ENCODE results near the gene SEMA3G.

SEMA3G gene

DNA sequence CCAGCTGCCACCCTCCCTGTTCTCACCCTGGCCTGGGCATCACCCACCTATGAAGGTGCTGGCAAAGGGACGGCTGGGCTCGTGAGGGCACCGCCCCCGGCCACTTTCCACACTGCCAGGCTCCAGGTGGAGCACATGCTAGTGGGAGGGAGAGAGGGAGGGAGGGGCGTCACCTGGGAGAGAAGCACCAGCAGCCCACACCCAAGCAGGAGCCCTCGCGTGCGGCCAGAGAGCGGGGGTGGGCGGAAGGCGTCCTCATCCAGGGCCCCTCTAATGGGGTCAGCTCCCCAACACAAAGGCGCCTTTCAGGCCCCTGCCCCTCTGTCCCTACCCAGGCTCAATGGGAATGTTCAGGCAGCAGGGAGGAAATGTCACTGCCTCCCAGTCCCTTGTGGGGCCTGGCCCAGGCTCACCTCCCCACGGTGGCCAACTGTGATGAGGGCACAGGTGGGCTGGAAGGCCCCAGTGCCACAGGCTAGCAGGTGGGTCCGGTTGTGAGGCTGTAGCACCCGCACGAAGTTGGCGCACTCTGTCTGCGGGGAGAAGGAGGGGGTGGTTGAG, 3.1 kb downstream of the SEMA3G start:
- DNase-seq = no peak
- in situ Hi-C loops (cut with HindIII; ENCODE audit: low pct_ligation_motif_present, low sequenced_read_pairs) = no loop called here
- Histone ChIP-seq H3K27me3 (replicated peaks) (no peaks in the 10 kb centered on the region), H3K36me3 (replicated peaks) (no peaks in the 10 kb centered on the region), H3K27ac (no peak overlapping the region), H3K4me3 (ENCODE audit: low read depth, low read length) (no peak overlapping the region)
- TF ChIP-seq, protein P1, sequence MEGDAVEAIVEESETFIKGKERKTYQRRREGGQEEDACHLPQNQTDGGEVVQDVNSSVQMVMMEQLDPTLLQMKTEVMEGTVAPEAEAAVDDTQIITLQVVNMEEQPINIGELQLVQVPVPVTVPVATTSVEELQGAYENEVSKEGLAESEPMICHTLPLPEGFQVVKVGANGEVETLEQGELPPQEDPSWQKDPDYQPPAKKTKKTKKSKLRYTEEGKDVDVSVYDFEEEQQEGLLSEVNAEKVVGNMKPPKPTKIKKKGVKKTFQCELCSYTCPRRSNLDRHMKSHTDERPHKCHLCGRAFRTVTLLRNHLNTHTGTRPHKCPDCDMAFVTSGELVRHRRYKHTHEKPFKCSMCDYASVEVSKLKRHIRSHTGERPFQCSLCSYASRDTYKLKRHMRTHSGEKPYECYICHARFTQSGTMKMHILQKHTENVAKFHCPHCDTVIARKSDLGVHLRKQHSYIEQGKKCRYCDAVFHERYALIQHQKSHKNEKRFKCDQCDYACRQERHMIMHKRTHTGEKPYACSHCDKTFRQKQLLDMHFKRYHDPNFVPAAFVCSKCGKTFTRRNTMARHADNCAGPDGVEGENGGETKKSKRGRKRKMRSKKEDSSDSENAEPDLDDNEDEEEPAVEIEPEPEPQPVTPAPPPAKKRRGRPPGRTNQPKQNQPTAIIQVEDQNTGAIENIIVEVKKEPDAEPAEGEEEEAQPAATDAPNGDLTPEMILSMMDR (IDR thresholded peaks at IDR 0.05; ENCODE audit: low read depth, low read length, missing control alignments) = no peak

GRCh38 chr3:52441091-52441771, 3.7 kb downstream of the SEMA3G start:
- Histone ChIP-seq H3K27me3 (replicated peaks) (no peaks in the 10 kb centered on the region), H3K36me3 (replicated peaks) (no peaks in the 10 kb centered on the region), H3K27ac (no peak overlapping the region), H3K4me3 (ENCODE audit: low read depth, low read length) (no peak overlapping the region)
- DNase-seq = no peak
- in situ Hi-C loops (cut with HindIII; ENCODE audit: low pct_ligation_motif_present, low sequenced_read_pairs) = no loop called here
- TF ChIP-seq, protein P1 (IDR thresholded peaks at IDR 0.05; ENCODE audit: low read depth, low read length, missing control alignments) = no peak

DNA sequence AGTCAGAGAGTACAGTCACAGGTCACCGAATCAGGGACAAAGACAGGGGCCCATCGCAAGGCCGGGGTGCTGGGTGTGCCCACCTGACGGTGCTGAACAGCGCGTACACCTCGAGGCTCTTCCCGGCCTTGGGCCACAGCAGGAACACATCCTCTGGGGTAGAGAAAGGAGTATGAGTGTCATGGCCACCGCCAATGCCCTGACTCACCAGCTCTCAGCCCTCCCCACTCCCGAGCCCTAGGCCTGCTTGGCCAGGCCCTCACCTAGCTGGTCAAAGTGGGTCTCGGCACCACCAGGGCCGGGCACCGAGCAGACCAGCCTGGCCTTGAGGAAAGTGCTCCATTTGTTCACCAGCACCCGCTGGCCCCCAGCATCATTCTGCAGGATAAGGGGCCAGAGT, 4.2 kb downstream of the SEMA3G start:
- DNase-seq = no peak
- H3K27me3 ChIP-seq (replicated peaks) = no peaks in the 10 kb centered on the region
- H3K36me3 ChIP-seq (replicated peaks) = no peaks in the 10 kb centered on the region
- in situ Hi-C loops (cut with HindIII; ENCODE audit: low pct_ligation_motif_present, low sequenced_read_pairs) = no loop called here
- H3K4me3 ChIP-seq (ENCODE audit: low read depth, low read length) = no peak overlapping the region
- H3K27ac ChIP-seq = no peak overlapping the region
- TF ChIP-seq, protein P1 (IDR thresholded peaks at IDR 0.05; ENCODE audit: low read depth, low read length, missing control alignments) = no peak

DNA sequence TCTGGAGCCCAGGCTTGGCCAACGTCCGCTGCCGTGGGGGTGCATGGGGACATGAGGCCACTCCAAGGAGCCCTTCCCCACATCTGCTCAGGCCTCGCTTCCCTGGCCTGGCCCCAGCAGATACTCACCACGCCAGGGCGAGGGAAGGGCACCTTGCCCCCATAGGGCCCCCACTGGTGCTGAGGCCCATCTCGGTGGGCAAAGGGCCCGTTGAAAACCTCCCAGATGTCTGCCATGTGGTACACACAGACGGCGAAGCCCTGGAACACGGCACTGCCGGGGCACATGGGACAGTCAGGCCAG, 4.7 kb downstream of the SEMA3G start:
- H3K36me3 ChIP-seq (replicated peaks) = no peaks in the 10 kb centered on the region
- TF ChIP-seq, protein P1 (IDR thresholded peaks at IDR 0.05; ENCODE audit: low read depth, low read length, missing control alignments) = no peak
- no peak overlapping the region for H3K4me3 ChIP-seq (ENCODE audit: low read depth, low read length)
- no peak for DNase-seq
- in situ Hi-C loops (cut with HindIII; ENCODE audit: low pct_ligation_motif_present, low sequenced_read_pairs) = no loop called here
- no peak overlapping the region for H3K27ac ChIP-seq
- no peaks in the 10 kb centered on the region for H3K27me3 ChIP-seq (replicated peaks)

DNA sequence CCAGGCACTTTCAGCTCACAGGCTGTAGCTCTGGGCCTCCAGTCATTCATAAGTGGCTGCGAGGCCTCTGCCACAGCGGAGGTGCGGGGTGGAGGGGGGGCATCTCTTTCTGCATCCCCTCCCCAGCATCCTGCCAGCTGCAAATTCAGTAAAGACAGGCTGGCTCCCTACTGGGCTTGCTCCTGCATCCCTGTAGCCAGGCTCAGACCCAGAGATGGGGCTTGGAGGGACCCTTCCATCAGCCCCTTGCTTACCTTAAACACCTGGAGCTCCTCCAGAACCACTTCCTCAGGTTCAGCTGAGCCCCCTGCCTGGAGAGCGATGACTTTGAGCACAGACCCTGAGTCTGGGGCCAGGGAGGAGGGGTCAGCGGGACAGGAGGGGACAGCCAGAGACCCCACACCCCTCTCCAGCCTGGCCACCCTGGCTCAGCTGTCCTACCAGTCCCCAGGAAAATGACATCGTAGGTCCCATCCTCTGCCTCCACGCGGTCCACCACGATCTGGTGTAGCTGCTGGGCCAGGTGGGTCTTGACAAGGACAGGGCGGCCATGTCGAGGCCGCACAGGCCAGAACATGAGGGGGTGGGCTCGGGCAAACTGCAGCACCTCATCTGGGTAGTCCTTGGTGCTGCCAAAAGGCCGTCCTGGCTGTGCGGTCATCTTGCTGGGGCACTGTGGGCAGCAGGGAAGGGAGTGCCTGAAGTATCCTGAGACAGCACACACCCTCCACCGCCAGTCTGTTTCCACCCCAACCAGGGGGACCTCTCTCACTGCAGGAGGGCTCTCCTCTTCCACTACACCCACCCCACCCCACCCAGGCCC, 5.3 kb downstream of the SEMA3G start:
- no peak overlapping the region for H3K27ac ChIP-seq
- in situ Hi-C loops (cut with HindIII; ENCODE audit: low pct_ligation_motif_present, low sequenced_read_pairs) = no loop called here

More for the DNA sequence above, 5.3 kb downstream of the SEMA3G start:
- no peak overlapping the region for H3K4me3 ChIP-seq (ENCODE audit: low read depth, low read length)
- DNase-seq = no peak
- no peaks in the 10 kb centered on the region for H3K36me3 ChIP-seq (replicated peaks)
- H3K27me3 ChIP-seq (replicated peaks) = no peaks in the 10 kb centered on the region
- TF ChIP-seq, protein P1 (IDR thresholded peaks at IDR 0.05; ENCODE audit: low read depth, low read length, missing control alignments) = no peak

All from brain microvascular endothelial cell (primary cell).